GM19324 (cell line): ENCODE results near the gene CSAG2.
"Not testable (repeated sequence)": the region's sequence is repeated elsewhere in the genome, so short reads cannot be mapped to it uniquely, and the experiment has no call there.

Source experiments
- ATAC-seq: cut with Tn5 transposase; IDR thresholded peaks from one replicate; pipeline ENCODE4 v1.9.1; 2021; ENCODE audit warnings: mild to moderate bottlenecking, moderate library complexity; ENCODE audit not compliant: unreplicated experiment, low FRiP score

CSAG2 gene, protein sequence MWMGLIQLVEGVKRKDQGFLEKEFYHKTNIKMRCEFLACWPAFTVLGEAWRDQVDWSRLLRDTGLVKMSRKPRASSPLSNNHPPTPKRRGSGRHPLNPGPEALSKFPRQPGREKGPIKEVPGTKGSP

GRCh38 chrX:152709173-152709572 lies at the start of gene CSAG2:
TSS of gene CSAG2 (minus strand) at chrX:152709273. CDS start at chrX:152709112, 161 bp downstream.
- not testable (repeated sequence) for ATAC-seq

GRCh38 chrX:152754871-152755270 lies 45.8 kb upstream of the CSAG2 start:
- not testable (repeated sequence) for ATAC-seq

GRCh38 chrX:152753686-152754650 lies 44.9 kb upstream of the CSAG2 start, which contains the start of gene MAGEA2:
TSS of gene MAGEA2 (minus strand) at chrX:152753842. CDS start at chrX:152751363, 2,479 bp downstream.
- ATAC-seq: not testable (repeated sequence)

GRCh38 chrX:152738560-152738959 lies 29.5 kb upstream of the CSAG2 start:
- no peak for ATAC-seq

DNA sequence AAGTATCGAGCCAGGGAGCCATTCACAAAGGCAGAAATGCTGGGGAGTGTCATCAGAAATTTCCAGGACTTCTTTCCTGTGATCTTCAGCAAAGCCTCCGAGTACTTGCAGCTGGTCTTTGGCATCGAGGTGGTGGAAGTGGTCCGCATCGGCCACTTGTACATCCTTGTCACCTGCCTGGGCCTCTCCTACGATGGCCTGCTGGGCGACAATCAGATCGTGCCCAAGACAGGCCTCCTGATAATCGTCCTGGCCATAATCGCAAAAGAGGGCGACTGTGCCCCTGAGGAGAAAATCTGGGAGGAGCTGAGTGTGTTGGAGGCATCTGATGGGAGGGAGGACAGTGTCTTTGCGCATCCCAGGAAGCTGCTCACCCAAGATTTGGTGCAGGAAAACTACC lies 27.5 kb upstream of the CSAG2 start:
- not testable (repeated sequence) for ATAC-seq

GRCh38 chrX:152735860-152736511 lies 26.9 kb upstream of the CSAG2 start:
- no peak for ATAC-seq

- no peak for ATAC-seq
These were observed 26.0 kb upstream of the CSAG2 start for GRCh38 chrX:152735101-152735500.

DNA sequence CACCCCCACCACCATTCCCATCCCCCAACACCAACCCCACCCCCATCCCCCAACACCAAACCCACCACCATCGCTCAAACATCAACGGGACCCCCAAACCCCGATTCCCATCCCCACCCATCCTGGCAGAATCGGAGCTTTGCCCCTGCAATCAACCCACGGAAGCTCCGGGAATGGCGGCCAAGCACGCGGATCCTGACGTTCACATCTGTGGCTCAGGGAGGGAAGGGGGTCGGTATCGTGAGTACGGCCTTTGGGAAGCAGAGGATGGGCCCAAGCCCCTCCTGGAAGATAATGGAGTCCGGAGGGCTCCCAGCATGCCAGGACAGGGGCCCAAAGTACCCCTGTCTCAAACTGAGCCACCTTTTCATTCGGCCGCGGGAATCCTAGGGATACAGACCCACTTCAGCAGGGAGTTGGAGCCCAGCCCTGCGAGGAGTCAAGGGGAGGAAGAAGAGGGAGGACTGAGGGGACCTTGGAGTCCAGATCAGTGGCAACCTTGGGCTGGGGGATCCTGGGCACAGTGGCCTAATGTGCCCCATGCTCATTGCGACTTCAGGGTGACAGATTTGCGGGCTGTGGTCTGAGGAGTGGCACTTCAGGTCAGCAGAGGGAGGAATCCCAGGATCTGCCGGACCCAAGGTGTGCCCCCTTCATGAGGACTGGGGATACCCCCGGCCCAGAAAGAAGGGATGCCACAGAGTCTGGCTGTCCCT lies 25.2 kb upstream of the CSAG2 start:
- ATAC-seq: not testable (repeated sequence)

DNA sequence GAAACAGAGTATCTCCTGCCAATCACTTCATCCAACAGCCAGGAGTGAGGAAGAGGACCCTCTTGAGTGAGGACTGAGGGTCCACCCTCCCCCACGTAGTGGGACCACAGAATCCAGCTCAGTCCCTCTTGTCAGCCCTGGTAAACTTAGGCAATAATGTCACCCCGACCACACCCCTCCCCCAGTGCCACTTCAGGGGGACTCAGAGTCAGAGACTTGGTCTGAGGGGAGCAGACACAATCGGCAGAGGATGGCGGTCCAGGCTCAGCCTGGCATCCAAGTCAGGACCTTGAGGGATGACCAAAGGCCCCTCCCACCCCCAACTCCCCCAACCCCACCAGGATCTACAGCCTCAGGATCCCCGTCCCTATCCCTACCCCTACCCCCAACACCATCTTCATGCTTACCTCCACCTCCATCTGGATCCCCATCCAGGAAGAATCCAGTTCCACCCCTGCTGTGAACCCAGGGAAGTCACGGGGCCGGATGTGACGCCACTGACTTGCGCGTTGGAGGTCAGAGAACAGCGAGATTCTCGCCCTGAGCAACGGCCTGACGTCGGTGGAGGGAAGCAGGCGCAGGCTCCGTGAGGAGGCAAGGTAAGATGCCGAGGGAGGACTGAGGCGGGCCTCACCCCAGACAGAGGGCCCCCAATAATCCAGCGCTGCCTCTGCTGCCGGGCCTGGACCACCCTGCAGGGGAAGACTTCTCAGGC lies 24.3 kb upstream of the CSAG2 start, which contains the start of the genes CSAG1 and MAGEA12:
Gene CSAG1, minus strand, starts transcription at position 461 of the 715 bp plus-strand sequence. CDS start 1,261 bp downstream, outside the sequence.
Gene MAGEA12, plus strand, starts transcription at position 497 of the 715 bp plus-strand sequence. CDS start 2,405 bp downstream, outside the sequence.
- no peak for ATAC-seq

GRCh38 chrX:152725409-152725808 lies 16.3 kb upstream of the CSAG2 start:
- no peak for ATAC-seq

GRCh38 chrX:152713815-152714787 lies 5.0 kb upstream of the CSAG2 start, which contains the start of gene MAGEA2B:
TSS of gene MAGEA2B (plus strand) at chrX:152714628. CDS start at chrX:152717107, 2,479 bp downstream.
- not testable (repeated sequence) for ATAC-seq

- ATAC-seq: not testable (repeated sequence)
These were observed 4.1 kb upstream of the CSAG2 start for GRCh38 chrX:152713195-152713594.

GRCh38 chrX:152706500-152706899 lies 2.6 kb downstream of the CSAG2 start:
- not testable (repeated sequence) for ATAC-seq

- ATAC-seq: not testable (repeated sequence)
These were observed 8.7 kb downstream of the CSAG2 start for GRCh38 chrX:152700390-152700789.

- not testable (repeated sequence) for ATAC-seq
These were observed 10.8 kb downstream of the CSAG2 start, which contains the start of gene MAGEA3 for GRCh38 chrX:152697952-152698931. TSS of gene MAGEA3 (plus strand) at chrX:152698794. CDS start at chrX:152700833, 2,039 bp downstream.

DNA sequence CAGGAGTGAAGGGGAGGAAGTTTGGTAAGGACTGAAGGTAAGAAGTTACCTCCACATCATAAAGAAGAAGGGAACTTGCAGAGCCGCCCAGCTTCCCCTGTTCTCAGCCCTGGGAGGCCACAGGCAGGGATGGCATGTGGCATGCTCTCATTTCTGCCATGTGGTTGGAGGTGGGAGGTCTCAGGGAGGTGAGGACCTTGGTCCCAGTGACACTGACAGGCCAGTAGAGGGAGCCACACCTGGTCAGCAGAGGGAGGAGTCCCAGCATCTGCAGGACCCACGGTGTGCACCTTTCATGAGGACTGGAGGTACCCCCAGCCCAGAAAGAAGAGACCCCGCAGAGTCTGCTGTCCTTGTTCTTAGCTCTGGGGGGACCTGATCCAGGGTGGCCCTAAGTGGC lies 28.1 kb downstream of the CSAG2 start:
- ATAC-seq: peak; percentile 80

- not testable (repeated sequence) for ATAC-seq
These were observed 34.4 kb downstream of the CSAG2 start for GRCh38 chrX:152674652-152675051.
